ENCODE results near the gene SLC25A34.

DNA sequence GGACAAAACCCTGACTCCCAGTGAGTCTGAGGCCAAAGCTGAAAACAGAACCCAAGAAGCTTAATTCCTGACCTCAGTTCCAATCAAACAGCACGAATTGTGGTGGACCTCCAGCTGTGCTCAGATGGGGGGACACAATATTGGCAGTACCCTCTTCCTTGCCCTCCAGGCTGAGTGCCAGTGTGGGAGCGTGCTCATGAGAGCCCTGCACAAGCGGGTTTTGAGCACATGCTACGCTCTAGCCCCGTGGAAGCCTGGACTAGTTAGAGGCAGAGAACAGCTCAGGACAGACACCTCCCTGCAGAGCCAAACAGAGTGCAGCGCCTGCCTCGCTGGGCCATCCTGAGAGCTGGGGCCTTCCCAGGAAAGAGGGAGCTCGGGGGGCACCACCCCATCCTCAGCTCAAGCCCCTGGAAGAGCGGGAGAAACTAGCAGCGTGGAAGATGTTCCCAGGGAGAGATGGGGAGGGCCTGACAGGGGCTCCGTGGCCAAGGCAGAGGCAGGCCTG, 2.8 kb upstream of the SLC25A34 start:
- no peak for TF ChIP-seq POLR2A (IDR thresholded peaks at IDR 0.05)
- TF ChIP-seq, protein P1, sequence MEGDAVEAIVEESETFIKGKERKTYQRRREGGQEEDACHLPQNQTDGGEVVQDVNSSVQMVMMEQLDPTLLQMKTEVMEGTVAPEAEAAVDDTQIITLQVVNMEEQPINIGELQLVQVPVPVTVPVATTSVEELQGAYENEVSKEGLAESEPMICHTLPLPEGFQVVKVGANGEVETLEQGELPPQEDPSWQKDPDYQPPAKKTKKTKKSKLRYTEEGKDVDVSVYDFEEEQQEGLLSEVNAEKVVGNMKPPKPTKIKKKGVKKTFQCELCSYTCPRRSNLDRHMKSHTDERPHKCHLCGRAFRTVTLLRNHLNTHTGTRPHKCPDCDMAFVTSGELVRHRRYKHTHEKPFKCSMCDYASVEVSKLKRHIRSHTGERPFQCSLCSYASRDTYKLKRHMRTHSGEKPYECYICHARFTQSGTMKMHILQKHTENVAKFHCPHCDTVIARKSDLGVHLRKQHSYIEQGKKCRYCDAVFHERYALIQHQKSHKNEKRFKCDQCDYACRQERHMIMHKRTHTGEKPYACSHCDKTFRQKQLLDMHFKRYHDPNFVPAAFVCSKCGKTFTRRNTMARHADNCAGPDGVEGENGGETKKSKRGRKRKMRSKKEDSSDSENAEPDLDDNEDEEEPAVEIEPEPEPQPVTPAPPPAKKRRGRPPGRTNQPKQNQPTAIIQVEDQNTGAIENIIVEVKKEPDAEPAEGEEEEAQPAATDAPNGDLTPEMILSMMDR (IDR thresholded peaks at IDR 0.05 in 4 of 5, conservative IDR thresholded peaks at IDR 0.05 in 1 of 5): no peak

Data from gastrocnemius medialis (tissue), 4 donors.